Endothelial cell of umbilical vein (primary cell): Measurements from ENCODE around the gene MAP7D3. TPM values are rescaled to one million over a fixed set of nuclear protein-coding genes. Genes with fewer than 3 reads are reported as not detected.

Experiments
- BruUV-seq: library from RNA; stranded (reverse); fragments of 400-500 nt; replicated peaks from 2 replicates; lab custom pipeline; 2021; lab: Mats Ljungman, UMichigan
- CTCF ChIA-PET: fragments of 300-600, 350-600 bp; sonication (Branson Sonifier 250); formaldehyde crosslinking; loops from one replicate; lab custom pipeline; 2021; ENCODE audit warnings: antibody characterized with exemption, inconsistent platforms; lab: Charles Lee
- POLR2A ChIA-PET: fragments of 300-600, 350-600 bp; sonication (Branson Sonifier 250); formaldehyde crosslinking; loops from one replicate; lab custom pipeline; 2021; ENCODE audit warnings: antibody characterized with exemption, inconsistent platforms; lab: Charles Lee
- DNase-seq: peaks from one replicate; pipeline ENCODE4 v3.0.0-alpha.2; 2011; ENCODE audit warnings: low read depth, low spot score
- FAIRE-seq: peaks from 2 replicates; lab custom pipeline; 2011; peaks lifted over from hg19 to GRCh38; lab: Jason Lieb, UNC
- H2AFZ ChIP-seq: 2 replicates; pipeline ENCODE4 v1.6.0; 2012; ENCODE audit warnings: low read depth, low read length, control low read depth, inconsistent platforms
- H3K27ac ChIP-seq: 2 replicates; pipeline ENCODE4 v1.5.1; 2011; ENCODE audit warnings: low read depth, mild to moderate bottlenecking, control low read depth, low read length, moderate library complexity; ENCODE audit not compliant: insufficient read depth
- H3K27me3 ChIP-seq, 2 experiments: 2 replicates each; pipeline versions ENCODE4 v1.6.0 to v1.6.1; 2011; ENCODE audit warnings: low read length in 2 of 2, mixed read lengths in 1 of 2; ENCODE audit not compliant: control insufficient read depth in 2 of 2, insufficient read depth in 2 of 2
- H3K36me3 ChIP-seq, 2 experiments: 2 replicates in 1 of 2; 3 replicates in 1 of 2; pipeline ENCODE4 v1.5.1; 2011; ENCODE audit warnings: low read length in 2 of 2, mild to moderate bottlenecking in 1 of 2, moderate library complexity in 1 of 2; ENCODE audit not compliant: control insufficient read depth in 2 of 2, insufficient read depth in 2 of 2; ENCODE audit errors: extremely low read depth in 1 of 2
- H3K4me1 ChIP-seq: 3 replicates; pipeline ENCODE4 v1.5.1; 2011; ENCODE audit warnings: mild to moderate bottlenecking, low read length; ENCODE audit not compliant: control insufficient read depth, insufficient read depth; ENCODE audit errors: extremely low read depth
- H3K4me2 ChIP-seq: 2 replicates; pipeline ENCODE4 v1.6.1; 2011; ENCODE audit warnings: low read length, control low read depth, mixed read lengths; ENCODE audit not compliant: insufficient read depth
- H3K4me3 ChIP-seq, 3 experiments: fragments of 200-600 bp in 1 of 3; sonication (generic), shearing (Covaris generic) in 1 of 3; replicated peaks in 1 of 3; 2 replicates each; pipeline ENCODE4 v1.5.1; 2011 to 2016; ENCODE audit warnings: control low read depth in 3 of 3, low read length in 3 of 3, mild to moderate bottlenecking in 2 of 3, inconsistent platforms in 1 of 3, low read depth in 1 of 3, moderate library complexity in 1 of 3; ENCODE audit not compliant: insufficient read depth in 1 of 3
- H3K79me2 ChIP-seq: 2 replicates; pipeline ENCODE4 v1.6.0; 2012; ENCODE audit warnings: low read length, inconsistent platforms; ENCODE audit not compliant: control insufficient read depth, insufficient read depth
- H3K9ac ChIP-seq: replicated peaks from 2 replicates; pipeline ENCODE3; 2011; ENCODE audit warnings: low read length, control low read depth; ENCODE audit not compliant: insufficient read depth; ENCODE audit errors: extremely low read depth
- H3K9me1 ChIP-seq: replicated peaks from 3 replicates; pipeline ENCODE4 v1.6.0; 2011; ENCODE audit warnings: mild to moderate bottlenecking, low read length; ENCODE audit not compliant: control insufficient read depth, insufficient read depth; ENCODE audit errors: extremely low read depth
- H3K9me3 ChIP-seq: replicated peaks from 2 replicates; pipeline ENCODE4 v1.5.1; 2012; ENCODE audit warnings: low read length, inconsistent platforms; ENCODE audit not compliant: control insufficient read depth, insufficient read depth
- H4K20me1 ChIP-seq: replicated peaks from 2 replicates; pipeline ENCODE3; 2011; ENCODE audit warnings: mild to moderate bottlenecking, low read length; ENCODE audit not compliant: control insufficient read depth, insufficient read depth; ENCODE audit errors: extremely low read depth
- CTCF ChIP-seq, 2 donors: IDR thresholded peaks; 1 replicate in 1 of 2; 2 replicates in 1 of 2; pipeline ENCODE4 v1.5.1; 2011; ENCODE audit warnings: low read length in 2 of 2, mild to moderate bottlenecking in 2 of 2, moderate library complexity in 2 of 2, control low read depth in 1 of 2, inconsistent platforms in 1 of 2, low read depth in 1 of 2; ENCODE audit not compliant: insufficient read depth in 1 of 2; ENCODE audit errors: extremely low read depth in 1 of 2
- EZH2 ChIP-seq: IDR thresholded peaks from 2 replicates; pipeline ENCODE4 v1.6.1; 2012; ENCODE audit warnings: borderline replicate concordance, low read depth, mild to moderate bottlenecking, moderate library complexity, low read length, inconsistent platforms; ENCODE audit not compliant: severe bottlenecking
- FOS ChIP-seq: IDR thresholded peaks from 2 replicates; pipeline ENCODE4 v1.6.1; 2011; ENCODE audit warnings: mild to moderate bottlenecking, low read length, moderate library complexity, borderline replicate concordance; ENCODE audit not compliant: insufficient read depth
- GATA2 ChIP-seq: IDR thresholded peaks from 2 replicates; pipeline ENCODE4 v1.7.0; 2011; ENCODE audit warnings: low read depth, mild to moderate bottlenecking, moderate library complexity, mixed read lengths, low read length; ENCODE audit not compliant: insufficient read length, insufficient read depth
- JUN ChIP-seq: IDR thresholded peaks from 2 replicates; pipeline ENCODE4 v1.6.1; 2011; ENCODE audit warnings: borderline replicate concordance, low read depth; ENCODE audit not compliant: insufficient read length, insufficient read depth
- MAX ChIP-seq: IDR thresholded peaks from 2 replicates; pipeline ENCODE4 v1.6.1; 2011; ENCODE audit not compliant: insufficient read depth, insufficient read length
- MYC ChIP-seq: IDR thresholded peaks from one replicate; pipeline ENCODE4 v1.6.1; 2011; ENCODE audit warnings: mild to moderate bottlenecking, low read depth, low read length
- POLR2A ChIP-seq: IDR thresholded peaks from 2 replicates; pipeline ENCODE4 v1.6.1; 2012; ENCODE audit warnings: low read depth, mild to moderate bottlenecking, control low read depth, low read length
- POLR2AphosphoS5 ChIP-seq: IDR thresholded peaks from 2 replicates; pipeline ENCODE4 v1.6.1; 2012; ENCODE audit warnings: low read depth, mild to moderate bottlenecking, control low read depth, low read length, moderate library complexity; ENCODE audit not compliant: insufficient read depth
- dilution Hi-C: fragments of 300-500 bp; cut with MboI; formaldehyde crosslinking; loops from one replicate; pipeline ENCODE4 v1.15.0; 2019; ENCODE audit warnings: low sequenced_read_pairs; ENCODE audit not compliant: extremely low pct_ligation_motif_present
- intact Hi-C: fragments of 100-400 bp; cut with micrococcal nuclease; formaldehyde crosslinking; loops from one replicate; pipeline ENCODE4 v1.10.0; 2022
- polyA plus RNA-seq, 4 experiments: library from polyadenylated mRNA; depleted of rRNA in 3 of 4; stranded (reverse) in 3 of 4; unstranded in 1 of 4; fragments of >200 nt; gene quantifications; 2 replicates each; pipeline versions ENCODE4 v1.2.1 to v1.2.3, GENCODE V29; 2011 to 2012; ENCODE audit warnings: missing spikeins in 1 of 4
- total RNA-seq: library from RNA; stranded (reverse); gene quantifications from 2 replicates; pipeline ENCODE4 v1.2.3, GENCODE V29; 2021

MAP7D3 gene
- total and polyA plus RNA-seq, 2 donors (not counting 3 experiments of a cell fraction or from before 2014, with no cell fraction given) = 6.5 to 22.8 TPM

- no peaks in the 10 kb centered on the region for H4K20me1 ChIP-seq
- CTCF ChIA-PET = interaction anchor here (1.2 kb wide), 1 partner anchor 179 kb away, joined by 9 read pairs; no protein-coding TSS in a partner anchor
- peaks cover 11% of the 10 kb centered on the region for H3K4me1 ChIP-seq
- dilution Hi-C loops (no loop called here), intact Hi-C loops (no loop called here)
- no peaks in the 10 kb centered on the region for H3K9me3 ChIP-seq
- BruUV-seq = no TSS peak
- no peak overlapping the region for H3K9ac ChIP-seq
- no peaks in the 10 kb centered on the region for H3K27me3 ChIP-seq
- no peak for FAIRE-seq
- H3K79me2 ChIP-seq = no peaks in the 10 kb centered on the region
- H3K27ac ChIP-seq = no peak overlapping the region
- H3K4me3 ChIP-seq = no peak overlapping the region
- no peaks in the 10 kb centered on the region for H3K9me1 ChIP-seq
- DNase-seq = no peak
- TF ChIP-seq GATA2 (no peak), MAX (no peak), POLR2A (no peak), JUN (no peak), FOS (no peak), CTCF (IDR thresholded peaks at IDR 0.05; ENCODE audit: extremely low read depth in 1 of 2, insufficient read depth in 1 of 2, low read depth in 1 of 2, low read length in 2 of 2) (no peak), MYC (no peak), EZH2 (no peak), POLR2AphosphoS5 (no peak)
- POLR2A ChIA-PET = no interaction called here
- H3K36me3 ChIP-seq = no peaks in the 10 kb centered on the region
- H2AFZ ChIP-seq = no peak overlapping the region
- no peak overlapping the region for H3K4me2 ChIP-seq
Measured at GRCh38 chrX:136206916-136207315, 44.3 kb downstream of the MAP7D3 start.
